Mucosa of rectum (tissue), 2 donors: ENCODE results near the gene ELF1.
"Not testable (repeated sequence)": the region's sequence is repeated elsewhere in the genome, so short reads cannot be mapped to it uniquely, and the experiment has no call there.

Experiments used
- H3K27ac ChIP-seq, 2 donors: one replicate each; pipeline ENCODE4 v1.7.0; 2013; ENCODE audit warnings: inconsistent platforms in 2 of 2, low read depth in 2 of 2, low read length in 2 of 2
- H3K27me3 ChIP-seq, 2 donors: one replicate each; pipeline ENCODE4 v1.7.0; 2013; ENCODE audit warnings: low read length in 2 of 2; ENCODE audit not compliant: control insufficient read depth in 2 of 2, insufficient read depth in 2 of 2
- H3K36me3 ChIP-seq, 2 donors: one replicate each; pipeline ENCODE4 v1.7.0; 2013; ENCODE audit warnings: low read length in 2 of 2; ENCODE audit not compliant: control insufficient read depth in 2 of 2, insufficient read depth in 2 of 2
- H3K4me1 ChIP-seq, 2 donors: one replicate each; pipeline ENCODE4 v1.7.0; 2013; ENCODE audit warnings: low read length in 2 of 2, mild to moderate bottlenecking in 1 of 2; ENCODE audit not compliant: control insufficient read depth in 2 of 2, insufficient read depth in 2 of 2
- H3K4me3 ChIP-seq, 2 donors: one replicate each; pipeline ENCODE4 v1.7.0; 2013; ENCODE audit warnings: low read length in 2 of 2
- H3K9ac ChIP-seq, 2 donors: one replicate each; pipeline ENCODE4 v1.7.0; 2013; ENCODE audit warnings: low read length in 2 of 2, low read depth in 1 of 2, mild to moderate bottlenecking in 1 of 2
- H3K9me3 ChIP-seq, 2 donors: one replicate each; pipeline ENCODE4 v1.7.0; 2013; ENCODE audit warnings: low read length in 2 of 2; ENCODE audit not compliant: control insufficient read depth in 2 of 2
- donor health status: healthy.
- donor health status: Normal muscosa, but diverticular disease.

Gene ELF1

GRCh38 chr13:40960716-40961115, 58.4 kb downstream of the ELF1 start:
- Histone ChIP-seq H3K4me3 (no peak overlapping the region), H3K4me1 (peaks cover 6 to 8% of the 10 kb centered on the region in 2 donors), H3K9me3 (no peaks in the 10 kb centered on the region), H3K36me3 (peaks cover 15 to 22% of the 10 kb centered on the region in 2 donors), H3K27me3 (no peaks in the 10 kb centered on the region), H3K27ac (no peak overlapping the region), H3K9ac (no peak overlapping the region)

GRCh38 chr13:40958655-40959054, 60.5 kb downstream of the ELF1 start:
- peaks cover 18 to 25% of the 10 kb centered on the region in 2 donors for H3K36me3 ChIP-seq
- no peak overlapping the region for H3K27ac ChIP-seq
- H3K4me1 ChIP-seq = peaks cover 0 to 6% of the 10 kb centered on the region in 2 donors
- H3K27me3 ChIP-seq = no peaks in the 10 kb centered on the region
- H3K4me3 ChIP-seq = no peak overlapping the region
- no peaks in the 10 kb centered on the region for H3K9me3 ChIP-seq
- H3K9ac ChIP-seq = no peak overlapping the region

GRCh38 chr13:40946485-40946884, 72.6 kb downstream of the ELF1 start:
- peaks cover 58% of the 10 kb centered on the region in 2 donors for H3K36me3 ChIP-seq

GRCh38 chr13:40943073-40943472, 76.0 kb downstream of the ELF1 start:
- Histone ChIP-seq H3K9ac (no peak overlapping the region), H3K27ac (no peak overlapping the region), H3K4me1 (peaks cover 9% of the 10 kb centered on the region in 2 donors), H3K4me3 (no peak overlapping the region), H3K27me3 (no peaks in the 10 kb centered on the region), H3K36me3 (peaks cover 50 to 59% of the 10 kb centered on the region in 2 donors), H3K9me3 (no peaks in the 10 kb centered on the region)

More at GRCh38 chr13:40946485-40946884, 72.6 kb downstream of the ELF1 start:
- Histone ChIP-seq H3K4me3 (no peak overlapping the region), H3K9ac (no peak overlapping the region), H3K4me1 (peaks cover 9% of the 10 kb centered on the region in 2 donors), H3K9me3 (no peaks in the 10 kb centered on the region), H3K27me3 (no peaks in the 10 kb centered on the region), H3K27ac (no peak overlapping the region)

- Histone ChIP-seq H3K27me3 (no peaks in the 10 kb centered on the region), H3K4me3 (no peak overlapping the region), H3K27ac (no peak overlapping the region), H3K36me3 (peaks cover 43 to 53% of the 10 kb centered on the region in 2 donors), H3K9ac (no peak overlapping the region), H3K4me1 (peaks cover 8 to 9% of the 10 kb centered on the region in 2 donors), H3K9me3 (no peaks in the 10 kb centered on the region)
These were observed 77.5 kb downstream of the ELF1 start for GRCh38 chr13:40941581-40941980.

GRCh38 chr13:40940841-40941240, 78.3 kb downstream of the ELF1 start:
- Histone ChIP-seq H3K4me3 (no peak overlapping the region), H3K36me3 (peaks cover 42 to 53% of the 10 kb centered on the region in 2 donors), H3K27me3 (no peaks in the 10 kb centered on the region), H3K9me3 (no peaks in the 10 kb centered on the region), H3K27ac (no peak overlapping the region), H3K4me1 (peaks cover 5 to 7% of the 10 kb centered on the region in 2 donors), H3K9ac (no peak overlapping the region)

- no peaks in the 10 kb centered on the region for H3K9me3 ChIP-seq
- H3K27ac ChIP-seq = no peak overlapping the region
- no peak overlapping the region for H3K9ac ChIP-seq
- H3K27me3 ChIP-seq = no peaks in the 10 kb centered on the region
- H3K36me3 ChIP-seq = peaks cover 48 to 49% of the 10 kb centered on the region in 2 donors
- H3K4me3 ChIP-seq = no peak overlapping the region
- no peaks in the 10 kb centered on the region for H3K4me1 ChIP-seq
These were observed 85.5 kb downstream of the ELF1 start for GRCh38 chr13:40933508-40934204.

GRCh38 chr13:40932252-40932651, 86.9 kb downstream of the ELF1 start:
- no peaks in the 10 kb centered on the region for H3K9me3 ChIP-seq
- H3K9ac ChIP-seq = no peak overlapping the region
- H3K27me3 ChIP-seq = no peaks in the 10 kb centered on the region
- H3K27ac ChIP-seq = no peak overlapping the region
- H3K4me1 ChIP-seq = no peaks in the 10 kb centered on the region
- H3K36me3 ChIP-seq = peaks cover 43 to 44% of the 10 kb centered on the region in 2 donors
- no peak overlapping the region for H3K4me3 ChIP-seq

GRCh38 chr13:40931719-40932118, 87.4 kb downstream of the ELF1 start:
- H3K9ac ChIP-seq = no peak overlapping the region
- H3K27ac ChIP-seq = no peak overlapping the region
- H3K4me3 ChIP-seq = no peak overlapping the region
- peaks cover 43 to 44% of the 10 kb centered on the region in 2 donors for H3K36me3 ChIP-seq
- H3K4me1 ChIP-seq = no peaks in the 10 kb centered on the region
- no peaks in the 10 kb centered on the region for H3K27me3 ChIP-seq
- no peaks in the 10 kb centered on the region for H3K9me3 ChIP-seq

GRCh38 chr13:40929883-40930282, 89.2 kb downstream of the ELF1 start:
- not testable (repeated sequence) for H3K27me3 ChIP-seq, H3K4me1 ChIP-seq, H3K9ac ChIP-seq, H3K27ac ChIP-seq, H3K9me3 ChIP-seq, H3K4me3 ChIP-seq
- H3K36me3 ChIP-seq = peaks cover 38% of the 10 kb centered on the region in 2 donors
